ENCODE data around the gene GLIS2. TPM values are rescaled to one million over a fixed set of nuclear protein-coding genes. Genes with fewer than 3 reads are reported as not detected.

The GLIS2 gene
- total and polyA plus RNA-seq, 4 donors = 0.68 to 1.4 (median 1.1) TPM

DNA sequence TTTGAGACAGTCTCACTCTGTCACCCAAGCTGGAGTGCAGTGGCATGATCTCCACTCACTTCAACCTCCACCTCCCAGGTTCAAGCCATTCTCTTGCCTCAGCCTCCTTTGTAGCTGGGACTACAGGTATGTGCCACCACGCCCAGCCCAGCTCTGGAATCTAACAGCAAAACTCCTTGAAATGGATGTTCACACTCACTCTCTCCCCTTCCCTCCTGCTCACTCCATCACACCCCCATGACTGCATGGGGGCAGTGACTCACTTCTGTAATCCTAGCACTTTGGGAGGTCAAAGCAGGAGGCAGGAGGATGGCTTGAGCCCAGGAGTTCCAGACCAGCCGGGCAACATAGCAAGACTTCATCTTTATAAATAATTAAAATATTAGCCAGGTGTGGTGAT is 31.9 kb upstream of the GLIS2 start (continued):
- TF ChIP-seq, protein P1, sequence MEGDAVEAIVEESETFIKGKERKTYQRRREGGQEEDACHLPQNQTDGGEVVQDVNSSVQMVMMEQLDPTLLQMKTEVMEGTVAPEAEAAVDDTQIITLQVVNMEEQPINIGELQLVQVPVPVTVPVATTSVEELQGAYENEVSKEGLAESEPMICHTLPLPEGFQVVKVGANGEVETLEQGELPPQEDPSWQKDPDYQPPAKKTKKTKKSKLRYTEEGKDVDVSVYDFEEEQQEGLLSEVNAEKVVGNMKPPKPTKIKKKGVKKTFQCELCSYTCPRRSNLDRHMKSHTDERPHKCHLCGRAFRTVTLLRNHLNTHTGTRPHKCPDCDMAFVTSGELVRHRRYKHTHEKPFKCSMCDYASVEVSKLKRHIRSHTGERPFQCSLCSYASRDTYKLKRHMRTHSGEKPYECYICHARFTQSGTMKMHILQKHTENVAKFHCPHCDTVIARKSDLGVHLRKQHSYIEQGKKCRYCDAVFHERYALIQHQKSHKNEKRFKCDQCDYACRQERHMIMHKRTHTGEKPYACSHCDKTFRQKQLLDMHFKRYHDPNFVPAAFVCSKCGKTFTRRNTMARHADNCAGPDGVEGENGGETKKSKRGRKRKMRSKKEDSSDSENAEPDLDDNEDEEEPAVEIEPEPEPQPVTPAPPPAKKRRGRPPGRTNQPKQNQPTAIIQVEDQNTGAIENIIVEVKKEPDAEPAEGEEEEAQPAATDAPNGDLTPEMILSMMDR (IDR thresholded peaks at IDR 0.05; ENCODE audit: low read depth, low read length, missing input control) = no peak
- TF ChIP-seq TAF1 (conservative IDR thresholded peaks at IDR 0.05) (no peak), RAD21 (IDR thresholded peaks at IDR 0.05) (no peak), SP1 (IDR thresholded peaks at IDR 0.05) (no peak)

DNA sequence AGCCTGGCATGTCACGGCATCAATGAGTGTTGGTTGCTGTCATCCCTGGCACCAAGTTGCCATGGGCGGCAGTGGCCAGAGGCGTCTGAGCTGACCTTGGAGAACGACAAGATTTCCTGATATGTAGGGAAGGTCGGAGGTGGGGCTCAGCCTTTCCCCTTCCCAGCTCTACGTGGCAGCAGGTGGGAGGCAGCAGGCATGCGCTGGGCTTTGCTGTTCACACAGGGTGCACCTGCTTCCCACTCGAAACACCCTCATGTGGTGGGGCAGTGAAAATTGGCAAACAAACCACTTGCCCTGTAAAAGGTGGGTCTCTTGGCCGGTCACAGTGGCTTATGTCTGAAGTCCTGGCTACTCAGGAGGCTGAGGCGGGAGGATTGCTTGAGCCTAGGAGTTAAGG is 30.7 kb upstream of the GLIS2 start:
- Histone ChIP-seq H3K9me3 (ENCODE audit: control insufficient read depth in 4 of 4, low read length in 3 of 4) (no peaks in the 10 kb centered on the region), H3K36me3 (ENCODE audit: control insufficient read depth in 4 of 4, insufficient read depth in 3 of 4, low read depth in 1 of 4, low read length in 3 of 4) (no peaks in the 10 kb centered on the region), H3K4me1 (ENCODE audit: control insufficient read depth in 4 of 4, insufficient read depth in 4 of 4, low read length in 3 of 4) (peaks cover 2 to 11% (median 7%) of the 10 kb centered on the region in 4 donors), H3K4me3 (ENCODE audit: low read depth in 1 of 3, low read length in 3 of 3) (no peak overlapping the region), H3K27ac (ENCODE audit: low read depth in 1 of 2, low read length in 2 of 2) (no peak overlapping the region), H3K9ac (ENCODE audit: low read depth in 1 of 2, low read length in 2 of 2) (no peak overlapping the region), H3K27me3 (ENCODE audit: control insufficient read depth in 4 of 4, insufficient read depth in 4 of 4, low read length in 3 of 4) (no peaks in the 10 kb centered on the region)
- no peak for DNase-seq (ENCODE audit: low spot score)
- WGBS = 78% methylated on average over 10 of the region's 10 CpGs
- TF ChIP-seq, protein P2, sequence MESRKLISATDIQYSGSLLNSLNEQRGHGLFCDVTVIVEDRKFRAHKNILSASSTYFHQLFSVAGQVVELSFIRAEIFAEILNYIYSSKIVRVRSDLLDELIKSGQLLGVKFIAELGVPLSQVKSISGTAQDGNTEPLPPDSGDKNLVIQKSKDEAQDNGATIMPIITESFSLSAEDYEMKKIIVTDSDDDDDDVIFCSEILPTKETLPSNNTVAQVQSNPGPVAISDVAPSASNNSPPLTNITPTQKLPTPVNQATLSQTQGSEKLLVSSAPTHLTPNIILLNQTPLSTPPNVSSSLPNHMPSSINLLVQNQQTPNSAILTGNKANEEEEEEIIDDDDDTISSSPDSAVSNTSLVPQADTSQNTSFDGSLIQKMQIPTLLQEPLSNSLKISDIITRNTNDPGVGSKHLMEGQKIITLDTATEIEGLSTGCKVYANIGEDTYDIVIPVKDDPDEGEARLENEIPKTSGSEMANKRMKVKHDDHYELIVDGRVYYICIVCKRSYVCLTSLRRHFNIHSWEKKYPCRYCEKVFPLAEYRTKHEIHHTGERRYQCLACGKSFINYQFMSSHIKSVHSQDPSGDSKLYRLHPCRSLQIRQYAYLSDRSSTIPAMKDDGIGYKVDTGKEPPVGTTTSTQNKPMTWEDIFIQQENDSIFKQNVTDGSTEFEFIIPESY (IDR thresholded peaks at IDR 0.05) = no peak
- TF ChIP-seq YY1 (IDR thresholded peaks at IDR 0.05) (no peak), FOXA1 (IDR thresholded peaks at IDR 0.05) (no peak), EGR1 (IDR thresholded peaks at IDR 0.05; ENCODE audit: low read depth in 2 of 2) (no peak), FOXA2 (IDR thresholded peaks at IDR 0.05) (no peak), HNF4A (conservative IDR thresholded peaks at IDR 0.05) (no peak)
- TF ChIP-seq, protein P3, sequence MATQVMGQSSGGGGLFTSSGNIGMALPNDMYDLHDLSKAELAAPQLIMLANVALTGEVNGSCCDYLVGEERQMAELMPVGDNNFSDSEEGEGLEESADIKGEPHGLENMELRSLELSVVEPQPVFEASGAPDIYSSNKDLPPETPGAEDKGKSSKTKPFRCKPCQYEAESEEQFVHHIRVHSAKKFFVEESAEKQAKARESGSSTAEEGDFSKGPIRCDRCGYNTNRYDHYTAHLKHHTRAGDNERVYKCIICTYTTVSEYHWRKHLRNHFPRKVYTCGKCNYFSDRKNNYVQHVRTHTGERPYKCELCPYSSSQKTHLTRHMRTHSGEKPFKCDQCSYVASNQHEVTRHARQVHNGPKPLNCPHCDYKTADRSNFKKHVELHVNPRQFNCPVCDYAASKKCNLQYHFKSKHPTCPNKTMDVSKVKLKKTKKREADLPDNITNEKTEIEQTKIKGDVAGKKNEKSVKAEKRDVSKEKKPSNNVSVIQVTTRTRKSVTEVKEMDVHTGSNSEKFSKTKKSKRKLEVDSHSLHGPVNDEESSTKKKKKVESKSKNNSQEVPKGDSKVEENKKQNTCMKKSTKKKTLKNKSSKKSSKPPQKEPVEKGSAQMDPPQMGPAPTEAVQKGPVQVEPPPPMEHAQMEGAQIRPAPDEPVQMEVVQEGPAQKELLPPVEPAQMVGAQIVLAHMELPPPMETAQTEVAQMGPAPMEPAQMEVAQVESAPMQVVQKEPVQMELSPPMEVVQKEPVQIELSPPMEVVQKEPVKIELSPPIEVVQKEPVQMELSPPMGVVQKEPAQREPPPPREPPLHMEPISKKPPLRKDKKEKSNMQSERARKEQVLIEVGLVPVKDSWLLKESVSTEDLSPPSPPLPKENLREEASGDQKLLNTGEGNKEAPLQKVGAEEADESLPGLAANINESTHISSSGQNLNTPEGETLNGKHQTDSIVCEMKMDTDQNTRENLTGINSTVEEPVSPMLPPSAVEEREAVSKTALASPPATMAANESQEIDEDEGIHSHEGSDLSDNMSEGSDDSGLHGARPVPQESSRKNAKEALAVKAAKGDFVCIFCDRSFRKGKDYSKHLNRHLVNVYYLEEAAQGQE (IDR thresholded peaks at IDR 0.05) = no peak

DNA sequence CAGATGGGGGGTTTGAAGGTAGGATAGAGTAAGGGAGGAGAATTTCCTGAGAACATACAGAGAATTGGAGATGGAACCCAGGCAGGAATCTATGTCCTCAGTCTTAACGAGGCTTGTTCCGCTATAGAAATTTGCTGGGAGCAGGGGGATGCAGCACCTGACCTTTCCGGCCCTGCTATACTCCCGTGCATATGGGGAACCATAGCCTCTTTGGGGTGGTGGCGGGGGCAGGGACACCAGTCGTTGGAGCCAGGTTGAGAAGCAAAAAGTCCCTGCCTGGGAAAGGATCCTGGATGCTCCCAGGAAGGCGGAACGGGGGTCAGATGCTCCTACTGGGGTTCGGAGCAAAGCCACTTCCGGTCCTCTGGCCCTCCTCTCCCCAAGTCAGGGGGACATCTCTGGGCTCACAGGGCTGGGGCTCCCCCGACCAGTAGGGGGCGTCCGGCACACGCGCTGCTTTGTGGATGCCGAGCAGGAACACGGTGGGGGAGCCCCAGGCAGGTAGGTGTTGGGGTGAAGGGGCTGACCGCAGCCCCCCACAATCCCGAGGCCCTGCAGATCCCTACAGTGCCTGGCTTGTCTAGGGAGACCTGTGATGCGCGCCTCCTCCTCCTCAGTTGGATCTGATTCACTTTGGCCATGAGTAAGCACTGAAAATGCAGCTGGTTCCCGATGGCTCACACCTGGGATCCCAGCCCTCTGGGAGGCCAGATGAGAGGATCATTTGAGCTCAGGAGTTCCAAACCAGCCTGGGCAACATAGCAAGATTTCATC is 27.5 kb upstream of the GLIS2 start:
- peak; percentile 84 for DNase-seq (ENCODE audit: low spot score)
- H3K9me3 ChIP-seq (ENCODE audit: control insufficient read depth in 4 of 4, low read length in 3 of 4) = no peaks in the 10 kb centered on the region
- WGBS = 17% methylated on average over 22 of the region's 22 CpGs
- no peak overlapping the region for H3K4me3 ChIP-seq (ENCODE audit: low read depth in 1 of 3, low read length in 3 of 3)
- H3K27ac ChIP-seq (ENCODE audit: low read depth in 1 of 2, low read length in 2 of 2) = no peak overlapping the region
- H3K36me3 ChIP-seq (ENCODE audit: control insufficient read depth in 4 of 4, insufficient read depth in 3 of 4, low read depth in 1 of 4, low read length in 3 of 4) = no peaks in the 10 kb centered on the region
- H3K4me1 ChIP-seq (ENCODE audit: control insufficient read depth in 4 of 4, insufficient read depth in 4 of 4, low read length in 3 of 4) = peaks cover 2 to 17% (median 7%) of the 10 kb centered on the region in 4 donors
- no peak overlapping the region for H3K9ac ChIP-seq (ENCODE audit: low read depth in 1 of 2, low read length in 2 of 2)
- no peaks in the 10 kb centered on the region for H3K27me3 ChIP-seq (ENCODE audit: control insufficient read depth in 4 of 4, insufficient read depth in 4 of 4, low read length in 3 of 4)
- TF ChIP-seq RAD21 (IDR thresholded peaks at IDR 0.05) (peak; percentile 85 to 90), GABPA (IDR thresholded peaks at IDR 0.05 in 1 of 2, conservative IDR thresholded peaks at IDR 0.05 in 1 of 2) (no peak), HNF4G (IDR thresholded peaks at IDR 0.05) (no peak), YY1 (IDR thresholded peaks at IDR 0.05) (no peak), NR2F2 (IDR thresholded peaks at IDR 0.05) (no peak)
- TF ChIP-seq, protein P1 (IDR thresholded peaks at IDR 0.05; ENCODE audit: low read depth, low read length, missing input control) = peak; percentile 76

Data from liver (tissue), 9 donors.